Measurements from ENCODE around the gene KRTAP4-7. TPM values are rescaled to one million over a fixed set of nuclear protein-coding genes. Genes with fewer than 3 reads are reported as not detected.
A peak's percentile ranks its signal among the peaks of the same experiment; 100 is the strongest.

The KRTAP4-7 gene
- total RNA-seq, 1 donor from 2014 or later: not detected

- Mint-ChIP-seq H3K27ac (peak overlapping the region; percentile 14), H3K4me3 (no peak overlapping the region), H3K36me3 (no peaks in the 10 kb centered on the region), H3K27me3 (no peaks in the 10 kb centered on the region), H3K4me1 (ENCODE audit: unreplicated experiment) (peaks cover 9% of the 10 kb centered on the region), H3K9me3 (no peaks in the 10 kb centered on the region)
- TF ChIP-seq CTCF (conservative IDR thresholded peaks at IDR 0.05): no peak
- no peak for DNase-seq (ENCODE audit: extremely low spot score, unreplicated experiment)
Observed at GRCh38 chr17:41067281-41067680, 16.7 kb upstream of the KRTAP4-7 start.

- Mint-ChIP-seq H3K4me1 (ENCODE audit: unreplicated experiment) (peaks cover 9% of the 10 kb centered on the region), H3K27me3 (no peaks in the 10 kb centered on the region), H3K9me3 (no peaks in the 10 kb centered on the region), H3K36me3 (no peaks in the 10 kb centered on the region), H3K27ac (no peak overlapping the region), H3K4me3 (no peak overlapping the region)
- DNase-seq (ENCODE audit: extremely low spot score, unreplicated experiment): no peak
- no peak for TF ChIP-seq CTCF (conservative IDR thresholded peaks at IDR 0.05)
Observed at GRCh38 chr17:41069031-41069430, 14.9 kb upstream of the KRTAP4-7 start.

- no peak for TF ChIP-seq CTCF (conservative IDR thresholded peaks at IDR 0.05)
- no peak for DNase-seq (ENCODE audit: extremely low spot score, unreplicated experiment)
- Mint-ChIP-seq H3K27ac (no peak overlapping the region), H3K9me3 (no peaks in the 10 kb centered on the region), H3K4me3 (no peak overlapping the region), H3K27me3 (peaks cover 4% of the 10 kb centered on the region), H3K4me1 (ENCODE audit: unreplicated experiment) (peaks cover 9% of the 10 kb centered on the region), H3K36me3 (no peaks in the 10 kb centered on the region)
Observed at GRCh38 chr17:41071606-41072360, 12.2 kb upstream of the KRTAP4-7 start.

- no peak for TF ChIP-seq CTCF (conservative IDR thresholded peaks at IDR 0.05)
- Mint-ChIP-seq H3K36me3 (no peaks in the 10 kb centered on the region), H3K4me1 (ENCODE audit: unreplicated experiment) (no peaks in the 10 kb centered on the region)
Observed at GRCh38 chr17:41073676-41074075, 10.3 kb upstream of the KRTAP4-7 start.

GRCh38 chr17:41076788-41077187 lies 7.2 kb upstream of the KRTAP4-7 start:
- Mint-ChIP-seq H3K36me3 (peaks cover 4% of the 10 kb centered on the region), H3K27ac (no peak overlapping the region), H3K9me3 (no peaks in the 10 kb centered on the region), H3K27me3 (peaks cover 4% of the 10 kb centered on the region), H3K4me3 (no peak overlapping the region), H3K4me1 (ENCODE audit: unreplicated experiment) (no peaks in the 10 kb centered on the region)
- DNase-seq (ENCODE audit: extremely low spot score, unreplicated experiment): no peak
- TF ChIP-seq CTCF (conservative IDR thresholded peaks at IDR 0.05): no peak

More at GRCh38 chr17:41073676-41074075, 10.3 kb upstream of the KRTAP4-7 start:
- Mint-ChIP-seq H3K9me3 (no peaks in the 10 kb centered on the region), H3K4me3 (no peak overlapping the region), H3K27me3 (peaks cover 4% of the 10 kb centered on the region), H3K27ac (no peak overlapping the region)
- no peak for DNase-seq (ENCODE audit: extremely low spot score, unreplicated experiment)

Measured in type B pancreatic cell (in vitro differentiated cells).